Activated naive CD8-positive, alpha-beta T cell treated with anti-CD3 and anti-CD28 coated beads, Interleukin-2, amount 50 U/mL, for 24 hours (primary cell): ENCODE results near the gene DTD1.
"Not testable (repeated sequence)": the region's sequence is repeated elsewhere in the genome, so short reads cannot be mapped to it uniquely, and the experiment has no call there.

Experiments used
- ATAC-seq: fragments of 150-1000 bp; cut with Tn5 transposase; one replicate; pipeline ENCODE4 v1.10.0; 2021
- DNase-seq: peaks from one replicate; pipeline ENCODE4 v3.0.0; 2021
- H3K27ac Mint-ChIP-seq: one replicate; pipeline ENCODE4 v1.8.0; 2021; ENCODE audit warnings: mild to moderate bottlenecking, mixed read lengths
- H3K27me3 Mint-ChIP-seq: one replicate; pipeline ENCODE4 v1.8.0; 2021; ENCODE audit warnings: mixed read lengths
- H3K36me3 Mint-ChIP-seq: one replicate; pipeline ENCODE4 v1.8.0; 2021; ENCODE audit warnings: low read depth, mixed read lengths
- H3K4me1 Mint-ChIP-seq: one replicate; pipeline ENCODE4 v1.8.0; 2021; ENCODE audit warnings: mixed read lengths
- H3K4me3 Mint-ChIP-seq: one replicate; pipeline ENCODE4 v1.8.0; 2021; ENCODE audit warnings: mild to moderate bottlenecking, moderate library complexity, mixed read lengths
- H3K9me3 Mint-ChIP-seq: one replicate; pipeline ENCODE4 v1.8.0; 2021; ENCODE audit warnings: mixed read lengths

The DTD1 gene

DNA sequence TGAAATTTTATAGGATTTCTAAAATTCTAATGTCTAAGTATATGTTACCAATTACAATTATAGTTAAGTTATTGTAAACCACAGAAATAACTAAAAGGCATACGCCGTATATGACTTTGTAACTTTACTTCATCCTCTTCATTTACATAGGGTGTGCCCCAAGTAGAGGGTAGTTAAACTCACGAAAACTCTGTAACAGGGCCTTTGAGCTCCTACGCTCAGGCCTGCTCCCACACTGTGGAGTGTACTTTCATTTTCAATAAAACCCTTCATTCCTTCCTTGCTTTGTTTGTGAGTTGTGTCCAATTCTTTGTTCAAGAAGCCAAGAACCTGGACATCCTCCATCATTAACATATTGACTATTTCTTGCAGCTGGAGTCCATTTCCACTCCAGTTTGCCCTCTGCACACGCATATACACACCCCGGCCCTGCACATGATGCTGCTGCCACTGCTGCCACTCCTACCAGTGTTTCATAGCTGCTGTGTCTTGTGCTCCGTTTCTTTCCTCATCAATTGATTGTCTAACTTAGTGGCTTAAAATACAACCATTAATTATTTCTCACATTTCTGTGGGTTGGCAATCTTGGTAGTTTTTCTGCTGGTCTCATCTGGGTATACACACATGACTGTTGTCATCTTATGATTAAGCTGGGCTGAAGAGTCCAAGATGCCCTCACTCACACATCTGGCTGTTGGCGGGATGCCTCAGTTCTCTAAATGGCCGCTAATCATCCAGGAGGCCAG, 192.7 kb downstream of the DTD1 start:
- Mint-ChIP-seq H3K4me1 (no peaks in the 10 kb centered on the region), H3K36me3 (no peaks in the 10 kb centered on the region), H3K4me3 (no peak overlapping the region), H3K27me3 (peaks cover under 1% of the 10 kb centered on the region), H3K9me3 (no peaks in the 10 kb centered on the region), H3K27ac (no peak overlapping the region)
- DNase-seq (no peak), ATAC-seq (no peak)

DNA sequence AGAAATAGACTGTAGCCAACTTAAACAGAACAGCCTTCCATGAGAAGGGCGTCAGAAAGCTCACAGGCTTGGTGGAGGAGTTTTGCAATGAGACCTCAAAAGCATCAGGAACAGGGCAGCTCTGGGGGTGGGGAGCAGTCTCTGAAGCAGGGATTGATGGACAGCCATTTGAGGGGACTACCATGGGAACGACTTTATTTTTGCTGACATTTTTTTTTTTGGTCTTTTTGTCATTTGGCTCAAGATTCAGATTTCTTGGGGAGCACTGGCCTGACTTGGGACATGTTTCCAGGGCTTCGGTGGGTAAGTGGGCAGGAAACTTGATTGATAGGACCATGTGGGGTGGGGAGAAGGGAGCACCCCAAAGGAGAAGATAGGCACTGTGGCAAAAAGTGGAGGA, 193.7 kb downstream of the DTD1 start:
- ATAC-seq (no peak), DNase-seq (no peak)
- Mint-ChIP-seq H3K27ac (no peak overlapping the region), H3K9me3 (no peaks in the 10 kb centered on the region), H3K36me3 (no peaks in the 10 kb centered on the region), H3K4me3 (no peak overlapping the region), H3K27me3 (peaks cover 3% of the 10 kb centered on the region), H3K4me1 (no peaks in the 10 kb centered on the region)

DNA sequence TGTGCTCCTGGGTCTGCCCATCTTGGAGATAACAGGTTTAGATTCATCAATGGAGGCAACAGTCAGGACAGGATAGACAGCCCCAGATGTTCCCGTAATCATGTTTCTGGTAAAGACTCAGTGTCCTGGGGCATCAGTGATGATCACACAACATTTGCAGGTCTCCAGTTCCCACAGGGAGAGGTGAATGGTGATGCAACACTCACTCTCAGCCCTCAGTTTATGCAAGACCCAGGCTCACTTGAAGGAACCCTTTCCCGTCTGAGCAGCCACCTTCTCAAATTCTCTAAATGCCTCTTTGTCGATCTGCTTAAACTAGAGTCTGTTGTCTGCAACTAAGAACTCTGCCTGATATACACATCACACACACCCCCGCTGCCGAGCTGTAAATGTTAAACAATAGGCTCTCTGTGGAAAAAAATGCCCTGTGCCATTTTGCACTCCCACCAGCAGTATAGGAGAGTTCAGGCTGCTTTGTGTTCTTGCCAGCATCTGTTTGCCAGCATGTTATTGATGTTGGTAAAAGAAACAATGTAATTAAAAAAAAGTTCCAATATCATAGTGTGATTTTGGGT, 195.6 kb downstream of the DTD1 start:
- Mint-ChIP-seq H3K9me3 (no peaks in the 10 kb centered on the region), H3K4me1 (no peaks in the 10 kb centered on the region), H3K27me3 (peaks cover 11% of the 10 kb centered on the region), H3K27ac (no peak overlapping the region), H3K4me3 (no peak overlapping the region), H3K36me3 (no peaks in the 10 kb centered on the region)
- no peak for DNase-seq
- ATAC-seq = no peak

DNA sequence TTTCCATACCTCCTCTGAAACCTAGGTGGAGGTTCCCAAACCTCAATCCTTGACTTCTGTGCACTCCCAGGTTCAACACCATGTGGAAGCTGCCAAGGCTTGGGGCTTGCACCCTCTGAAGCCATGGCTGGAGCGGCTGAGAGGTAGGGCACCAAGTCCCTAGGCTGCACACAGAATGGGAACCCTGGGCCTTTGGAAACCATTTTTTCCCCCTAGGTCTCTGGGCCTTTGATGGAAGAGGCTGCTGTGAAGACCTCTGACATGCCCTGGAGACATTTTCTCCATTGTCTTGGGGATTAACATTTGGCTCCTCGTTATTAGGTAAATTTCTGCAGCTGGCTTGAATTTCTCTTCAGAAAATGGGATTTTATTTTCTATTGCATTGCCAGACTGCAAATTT, 199.2 kb downstream of the DTD1 start:
- peaks cover 17% of the 10 kb centered on the region for H3K27me3 Mint-ChIP-seq
- not testable (repeated sequence) for DNase-seq, H3K27ac Mint-ChIP-seq, H3K36me3 Mint-ChIP-seq, H3K4me3 Mint-ChIP-seq, H3K4me1 Mint-ChIP-seq, H3K9me3 Mint-ChIP-seq, ATAC-seq

GRCh38 chr20:18788021-18788420, 200.2 kb downstream of the DTD1 start:
- no peaks in the 10 kb centered on the region for H3K4me1 Mint-ChIP-seq
- no peaks in the 10 kb centered on the region for H3K36me3 Mint-ChIP-seq
- no peaks in the 10 kb centered on the region for H3K9me3 Mint-ChIP-seq
- H3K27me3 Mint-ChIP-seq = peaks cover 19% of the 10 kb centered on the region
- H3K27ac Mint-ChIP-seq = no peak overlapping the region
- ATAC-seq (no peak), DNase-seq (no peak)
- H3K4me3 Mint-ChIP-seq = no peak overlapping the region

DNA sequence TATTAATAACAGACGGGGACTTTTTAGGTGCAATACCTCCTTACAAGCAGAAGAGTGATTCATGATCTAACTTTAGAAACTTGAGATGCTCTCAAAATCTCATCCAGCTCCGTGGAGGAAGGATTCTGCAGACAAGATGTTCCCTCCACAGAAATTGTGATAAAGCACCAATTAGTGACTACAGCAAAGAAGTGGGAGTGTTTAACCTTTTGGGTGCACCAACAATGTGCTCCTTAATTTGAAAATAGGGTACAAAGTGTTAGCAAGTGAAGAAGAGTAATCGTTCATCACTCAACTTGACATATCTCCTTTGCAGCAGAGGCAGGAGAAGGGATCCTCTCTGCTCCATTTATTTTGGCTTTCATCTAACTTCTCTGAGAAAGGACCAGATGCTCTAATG, 202.9 kb downstream of the DTD1 start:
- no peaks in the 10 kb centered on the region for H3K36me3 Mint-ChIP-seq
- peaks cover 12% of the 10 kb centered on the region for H3K4me1 Mint-ChIP-seq
- no peak for DNase-seq

DNA sequence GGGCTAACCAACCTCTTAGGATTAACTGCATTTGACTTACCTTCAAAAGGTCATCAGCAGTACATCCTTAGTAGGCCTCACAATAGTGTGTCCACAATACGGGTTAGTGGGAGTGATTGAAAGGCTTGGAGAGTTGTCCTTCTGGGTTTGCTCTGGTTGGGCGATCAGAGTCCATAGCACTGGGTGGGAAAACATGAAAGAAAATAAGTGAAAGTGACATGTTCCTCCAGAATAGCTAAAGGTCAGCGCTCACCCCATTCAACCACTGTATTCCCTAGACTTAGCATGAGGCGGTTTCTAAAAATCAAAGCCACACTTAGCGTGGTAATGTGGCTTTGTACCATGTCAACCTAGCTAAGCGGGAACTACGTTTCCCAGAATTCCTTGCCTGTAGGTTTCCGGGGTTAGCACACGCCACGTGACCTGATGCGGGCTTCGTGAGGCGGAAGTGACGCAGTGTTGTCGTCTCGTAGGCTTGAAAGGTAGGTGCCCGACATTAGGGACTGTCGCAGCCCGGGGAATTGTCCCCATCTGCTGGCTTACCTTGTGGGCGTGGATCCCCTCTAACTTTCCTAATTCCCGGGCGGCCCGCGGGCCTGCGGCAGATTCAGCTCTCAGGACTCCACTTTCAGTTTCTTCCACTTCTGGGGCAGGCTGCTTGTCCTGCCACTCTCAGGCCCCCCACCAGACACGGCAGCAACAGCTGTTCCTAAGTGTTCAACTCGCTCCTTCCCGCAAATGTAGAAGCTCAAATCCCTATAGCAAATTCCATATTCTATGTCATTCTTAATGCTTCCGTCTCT, 206.0 kb downstream of the DTD1 start:
- H3K27ac Mint-ChIP-seq = peak overlapping the region; percentile 89
- H3K4me1 Mint-ChIP-seq = peaks cover 12% of the 10 kb centered on the region
- DNase-seq = peak; percentile 81
- H3K27me3 Mint-ChIP-seq = peaks cover 8% of the 10 kb centered on the region
- peaks cover 4% of the 10 kb centered on the region for H3K9me3 Mint-ChIP-seq
- peak; percentile 99 for ATAC-seq
- peak overlapping the region; percentile 86 for H3K4me3 Mint-ChIP-seq
- H3K36me3 Mint-ChIP-seq = peaks cover 5% of the 10 kb centered on the region

More for the DNA sequence above, 202.9 kb downstream of the DTD1 start:
- ATAC-seq = no peak
- H3K27ac Mint-ChIP-seq = no peak overlapping the region
- no peak overlapping the region for H3K4me3 Mint-ChIP-seq
- peaks cover 17% of the 10 kb centered on the region for H3K27me3 Mint-ChIP-seq
- H3K9me3 Mint-ChIP-seq = no peaks in the 10 kb centered on the region

GRCh38 chr20:18794428-18794787, 206.6 kb downstream of the DTD1 start:
- ATAC-seq (no peak), DNase-seq (no peak)
- H3K9me3 Mint-ChIP-seq = peaks cover 4% of the 10 kb centered on the region
- H3K27me3 Mint-ChIP-seq = peaks cover 8% of the 10 kb centered on the region
- H3K4me3 Mint-ChIP-seq = peak overlapping the region; percentile 86
- peaks cover 5% of the 10 kb centered on the region for H3K36me3 Mint-ChIP-seq
- H3K27ac Mint-ChIP-seq = peak overlapping the region; percentile 89
- peaks cover 12% of the 10 kb centered on the region for H3K4me1 Mint-ChIP-seq

DNA sequence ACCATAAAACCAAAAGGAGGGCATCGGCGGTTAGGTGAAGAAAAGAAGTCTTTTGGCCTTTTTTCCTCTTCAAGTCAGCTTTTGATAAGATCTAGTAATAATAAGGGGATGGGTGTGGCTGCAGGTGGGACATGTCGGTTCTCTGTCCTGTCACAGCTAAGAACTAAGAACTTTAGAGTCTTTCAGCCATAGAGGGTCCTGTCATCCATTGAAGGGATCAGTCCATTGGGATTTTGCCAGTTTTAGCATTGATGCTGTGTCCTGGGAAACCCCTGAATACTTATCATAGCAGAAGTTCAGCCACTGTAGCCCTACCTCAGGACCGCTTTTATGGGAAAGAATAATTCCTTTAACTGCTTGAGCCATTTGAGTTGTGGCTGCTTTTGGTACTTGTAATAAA, 207.5 kb downstream of the DTD1 start:
- Mint-ChIP-seq H3K27me3 (peaks cover 4% of the 10 kb centered on the region), H3K9me3 (peaks cover 4% of the 10 kb centered on the region), H3K4me3 (no peak overlapping the region), H3K27ac (no peak overlapping the region), H3K4me1 (peaks cover 12% of the 10 kb centered on the region), H3K36me3 (peaks cover 5% of the 10 kb centered on the region)
- DNase-seq (no peak), ATAC-seq (no peak)

GRCh38 chr20:18796282-18796833, 208.5 kb downstream of the DTD1 start:
- no peak for ATAC-seq
- Mint-ChIP-seq H3K36me3 (peaks cover 5% of the 10 kb centered on the region), H3K4me3 (no peak overlapping the region)

DNA sequence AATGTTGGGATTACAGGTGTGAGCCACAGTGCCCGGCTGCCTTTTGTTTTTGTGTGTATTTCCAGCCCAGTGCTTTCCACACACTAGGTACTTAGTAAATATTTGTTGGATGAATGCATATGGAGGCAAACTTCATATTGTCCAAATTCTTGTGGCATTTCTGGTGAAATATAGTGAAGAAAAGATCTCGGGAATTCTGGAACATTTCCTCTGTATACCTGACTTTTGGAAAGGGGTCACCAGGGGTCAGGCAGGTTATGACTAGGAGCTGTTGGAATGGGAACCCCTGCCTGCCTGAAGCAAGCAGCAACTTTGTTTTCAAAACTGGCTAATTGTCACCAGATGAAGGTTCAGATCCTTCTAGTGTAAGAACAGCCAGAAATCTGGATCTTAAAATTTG, 213.7 kb downstream of the DTD1 start:
- DNase-seq (no peak), ATAC-seq (no peak)
- Mint-ChIP-seq H3K36me3 (peaks cover under 1% of the 10 kb centered on the region), H3K27ac (no peak overlapping the region), H3K9me3 (peaks cover 1% of the 10 kb centered on the region), H3K4me1 (peaks cover 15% of the 10 kb centered on the region), H3K27me3 (no peaks in the 10 kb centered on the region), H3K4me3 (no peak overlapping the region)

More at GRCh38 chr20:18796282-18796833, 208.5 kb downstream of the DTD1 start:
- H3K9me3 Mint-ChIP-seq = peaks cover 4% of the 10 kb centered on the region
- no peak overlapping the region for H3K27ac Mint-ChIP-seq
- H3K4me1 Mint-ChIP-seq = peaks cover 12% of the 10 kb centered on the region
- peaks cover 4% of the 10 kb centered on the region for H3K27me3 Mint-ChIP-seq
- no peak for DNase-seq

DNA sequence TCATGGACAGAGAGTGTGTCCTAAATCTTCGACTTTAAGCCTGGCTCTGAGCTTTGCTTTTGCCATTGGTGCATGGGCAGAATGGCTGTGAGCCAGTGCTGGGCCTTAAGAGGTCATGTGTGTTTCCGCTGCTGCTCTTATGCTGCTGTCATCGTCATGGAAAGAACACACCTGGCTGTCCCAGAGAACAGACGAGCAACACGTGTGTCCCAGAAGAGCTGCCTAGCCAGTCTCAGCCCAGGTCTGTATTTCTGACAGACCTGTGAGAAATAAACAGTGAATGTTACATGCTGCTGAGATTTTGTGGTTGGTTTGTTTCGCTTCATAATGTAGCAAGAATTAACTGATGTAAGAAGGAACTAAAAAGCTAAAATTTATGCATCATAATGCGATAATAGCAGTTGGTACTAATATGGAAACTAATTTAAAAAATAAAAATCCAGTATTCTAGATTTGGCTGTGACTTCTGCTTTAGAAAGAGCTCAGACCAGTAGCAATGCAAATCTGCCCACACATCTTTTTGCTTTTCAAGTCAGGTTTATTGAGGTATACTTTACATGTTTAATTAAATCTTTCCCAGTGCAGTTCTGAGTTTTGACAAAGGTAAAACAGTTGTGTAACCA, 214.3 kb downstream of the DTD1 start:
- H3K36me3 Mint-ChIP-seq = peaks cover 1% of the 10 kb centered on the region
- H3K4me1 Mint-ChIP-seq = peaks cover 17% of the 10 kb centered on the region
- DNase-seq (no peak), ATAC-seq (no peak)
- no peaks in the 10 kb centered on the region for H3K9me3 Mint-ChIP-seq
- H3K27ac Mint-ChIP-seq = no peak overlapping the region
- H3K27me3 Mint-ChIP-seq = no peaks in the 10 kb centered on the region
- H3K4me3 Mint-ChIP-seq = no peak overlapping the region

GRCh38 chr20:18805881-18806280, 218.0 kb downstream of the DTD1 start:
- Mint-ChIP-seq H3K27me3 (no peaks in the 10 kb centered on the region), H3K4me3 (no peak overlapping the region), H3K36me3 (peaks cover 1% of the 10 kb centered on the region), H3K9me3 (no peaks in the 10 kb centered on the region), H3K27ac (no peak overlapping the region), H3K4me1 (peaks cover 17% of the 10 kb centered on the region)
- no peak for DNase-seq
- ATAC-seq = no peak

- H3K36me3 Mint-ChIP-seq = peaks cover 1% of the 10 kb centered on the region
- no peak overlapping the region for H3K27ac Mint-ChIP-seq
- H3K4me3 Mint-ChIP-seq = no peak overlapping the region
- peaks cover 17% of the 10 kb centered on the region for H3K4me1 Mint-ChIP-seq
- no peak for ATAC-seq
- DNase-seq = no peak
- no peaks in the 10 kb centered on the region for H3K9me3 Mint-ChIP-seq
- peaks cover 2% of the 10 kb centered on the region for H3K27me3 Mint-ChIP-seq
Measured at GRCh38 chr20:18808712-18809111, 220.9 kb downstream of the DTD1 start.
